Endothelial cell of umbilical vein (primary cell): ENCODE measurements around the gene SNCG. TPM values are rescaled to one million over a fixed set of nuclear protein-coding genes. Genes with fewer than 3 reads are reported as not detected.
"Not testable (repeated sequence)": the region's sequence is repeated elsewhere in the genome, so short reads cannot be mapped to it uniquely, and the experiment has no call there.

Experiments
- BruUV-seq: library from RNA; stranded (reverse); fragments of 400-500 nt; replicated peaks from 2 replicates; lab custom pipeline; 2021; lab: Mats Ljungman, UMichigan
- CTCF ChIA-PET: fragments of 300-600, 350-600 bp; sonication (Branson Sonifier 250); formaldehyde crosslinking; loops from one replicate; lab custom pipeline; 2021; ENCODE audit warnings: antibody characterized with exemption, inconsistent platforms; lab: Charles Lee
- POLR2A ChIA-PET: fragments of 300-600, 350-600 bp; sonication (Branson Sonifier 250); formaldehyde crosslinking; loops from one replicate; lab custom pipeline; 2021; ENCODE audit warnings: antibody characterized with exemption, inconsistent platforms; lab: Charles Lee
- DNase-seq: peaks from one replicate; pipeline ENCODE4 v3.0.0-alpha.2; 2011; ENCODE audit warnings: low read depth, low spot score
- FAIRE-seq: peaks from 2 replicates; lab custom pipeline; 2011; peaks lifted over from hg19 to GRCh38; lab: Jason Lieb, UNC
- H2AFZ ChIP-seq: 2 replicates; pipeline ENCODE4 v1.6.0; 2012; ENCODE audit warnings: low read depth, low read length, control low read depth, inconsistent platforms
- H3K27ac ChIP-seq: 2 replicates; pipeline ENCODE4 v1.5.1; 2011; ENCODE audit warnings: low read depth, mild to moderate bottlenecking, control low read depth, low read length, moderate library complexity; ENCODE audit not compliant: insufficient read depth
- H3K27me3 ChIP-seq, 2 experiments: 2 replicates each; pipeline versions ENCODE4 v1.6.0 to v1.6.1; 2011; ENCODE audit warnings: low read length in 2 of 2, mixed read lengths in 1 of 2; ENCODE audit not compliant: control insufficient read depth in 2 of 2, insufficient read depth in 2 of 2
- H3K36me3 ChIP-seq, 2 experiments: 2 replicates in 1 of 2; 3 replicates in 1 of 2; pipeline ENCODE4 v1.5.1; 2011; ENCODE audit warnings: low read length in 2 of 2, mild to moderate bottlenecking in 1 of 2, moderate library complexity in 1 of 2; ENCODE audit not compliant: control insufficient read depth in 2 of 2, insufficient read depth in 2 of 2; ENCODE audit errors: extremely low read depth in 1 of 2
- H3K4me1 ChIP-seq: 3 replicates; pipeline ENCODE4 v1.5.1; 2011; ENCODE audit warnings: mild to moderate bottlenecking, low read length; ENCODE audit not compliant: control insufficient read depth, insufficient read depth; ENCODE audit errors: extremely low read depth
- H3K4me2 ChIP-seq: 2 replicates; pipeline ENCODE4 v1.6.1; 2011; ENCODE audit warnings: low read length, control low read depth, mixed read lengths; ENCODE audit not compliant: insufficient read depth
- H3K4me3 ChIP-seq, 3 experiments: fragments of 200-600 bp in 1 of 3; sonication (generic), shearing (Covaris generic) in 1 of 3; replicated peaks in 1 of 3; 2 replicates each; pipeline ENCODE4 v1.5.1; 2011 to 2016; ENCODE audit warnings: control low read depth in 3 of 3, low read length in 3 of 3, mild to moderate bottlenecking in 2 of 3, inconsistent platforms in 1 of 3, low read depth in 1 of 3, moderate library complexity in 1 of 3; ENCODE audit not compliant: insufficient read depth in 1 of 3
- H3K79me2 ChIP-seq: 2 replicates; pipeline ENCODE4 v1.6.0; 2012; ENCODE audit warnings: low read length, inconsistent platforms; ENCODE audit not compliant: control insufficient read depth, insufficient read depth
- H3K9ac ChIP-seq: replicated peaks from 2 replicates; pipeline ENCODE3; 2011; ENCODE audit warnings: low read length, control low read depth; ENCODE audit not compliant: insufficient read depth; ENCODE audit errors: extremely low read depth
- H3K9me1 ChIP-seq: replicated peaks from 3 replicates; pipeline ENCODE4 v1.6.0; 2011; ENCODE audit warnings: mild to moderate bottlenecking, low read length; ENCODE audit not compliant: control insufficient read depth, insufficient read depth; ENCODE audit errors: extremely low read depth
- H3K9me3 ChIP-seq: replicated peaks from 2 replicates; pipeline ENCODE4 v1.5.1; 2012; ENCODE audit warnings: low read length, inconsistent platforms; ENCODE audit not compliant: control insufficient read depth, insufficient read depth
- H4K20me1 ChIP-seq: replicated peaks from 2 replicates; pipeline ENCODE3; 2011; ENCODE audit warnings: mild to moderate bottlenecking, low read length; ENCODE audit not compliant: control insufficient read depth, insufficient read depth; ENCODE audit errors: extremely low read depth
- EZH2 ChIP-seq: IDR thresholded peaks from 2 replicates; pipeline ENCODE4 v1.6.1; 2012; ENCODE audit warnings: borderline replicate concordance, low read depth, mild to moderate bottlenecking, moderate library complexity, low read length, inconsistent platforms; ENCODE audit not compliant: severe bottlenecking
- FOS ChIP-seq: IDR thresholded peaks from 2 replicates; pipeline ENCODE4 v1.6.1; 2011; ENCODE audit warnings: mild to moderate bottlenecking, low read length, moderate library complexity, borderline replicate concordance; ENCODE audit not compliant: insufficient read depth
- GATA2 ChIP-seq: IDR thresholded peaks from 2 replicates; pipeline ENCODE4 v1.7.0; 2011; ENCODE audit warnings: low read depth, mild to moderate bottlenecking, moderate library complexity, mixed read lengths, low read length; ENCODE audit not compliant: insufficient read length, insufficient read depth
- JUN ChIP-seq: IDR thresholded peaks from 2 replicates; pipeline ENCODE4 v1.6.1; 2011; ENCODE audit warnings: borderline replicate concordance, low read depth; ENCODE audit not compliant: insufficient read length, insufficient read depth
- MAX ChIP-seq: IDR thresholded peaks from 2 replicates; pipeline ENCODE4 v1.6.1; 2011; ENCODE audit not compliant: insufficient read depth, insufficient read length
- MYC ChIP-seq: IDR thresholded peaks from one replicate; pipeline ENCODE4 v1.6.1; 2011; ENCODE audit warnings: mild to moderate bottlenecking, low read depth, low read length
- POLR2A ChIP-seq: IDR thresholded peaks from 2 replicates; pipeline ENCODE4 v1.6.1; 2012; ENCODE audit warnings: low read depth, mild to moderate bottlenecking, control low read depth, low read length
- POLR2AphosphoS5 ChIP-seq: IDR thresholded peaks from 2 replicates; pipeline ENCODE4 v1.6.1; 2012; ENCODE audit warnings: low read depth, mild to moderate bottlenecking, control low read depth, low read length, moderate library complexity; ENCODE audit not compliant: insufficient read depth
- dilution Hi-C: fragments of 300-500 bp; cut with MboI; formaldehyde crosslinking; loops from one replicate; pipeline ENCODE4 v1.15.0; 2019; ENCODE audit warnings: low sequenced_read_pairs; ENCODE audit not compliant: extremely low pct_ligation_motif_present
- intact Hi-C: fragments of 100-400 bp; cut with micrococcal nuclease; formaldehyde crosslinking; loops from one replicate; pipeline ENCODE4 v1.10.0; 2022
- polyA plus RNA-seq, 4 experiments: library from polyadenylated mRNA; depleted of rRNA in 3 of 4; stranded (reverse) in 3 of 4; unstranded in 1 of 4; fragments of >200 nt; gene quantifications; 2 replicates each; pipeline versions ENCODE4 v1.2.1 to v1.2.3, GENCODE V29; 2011 to 2012; ENCODE audit warnings: missing spikeins in 1 of 4
- total RNA-seq: library from RNA; stranded (reverse); gene quantifications from 2 replicates; pipeline ENCODE4 v1.2.3, GENCODE V29; 2021
- TF ChIP-seq, protein P1 (sequence below), 2 donors: IDR thresholded peaks; 1 replicate in 1 of 2; 2 replicates in 1 of 2; pipeline ENCODE4 v1.5.1; 2011; ENCODE audit warnings: low read length in 2 of 2, mild to moderate bottlenecking in 2 of 2, moderate library complexity in 2 of 2, control low read depth in 1 of 2, inconsistent platforms in 1 of 2, low read depth in 1 of 2; ENCODE audit not compliant: insufficient read depth in 1 of 2; ENCODE audit errors: extremely low read depth in 1 of 2

The SNCG gene
- total and polyA plus RNA-seq, 2 donors (not counting 3 experiments of a cell fraction or from before 2014, with no cell fraction given) = 31.4 to 60.8 TPM

- intact Hi-C loops (no loop called here), dilution Hi-C loops (no loop called here)
- Histone ChIP-seq H3K79me2 (no peaks in the 10 kb centered on the region), H3K36me3 (no peaks in the 10 kb centered on the region), H2AFZ (no peak overlapping the region), H3K27me3 (peaks cover 2 to 3% of the 10 kb centered on the region in 2 experiments), H3K9ac (no peak overlapping the region), H3K9me1 (no peaks in the 10 kb centered on the region), H3K9me3 (no peaks in the 10 kb centered on the region), H3K4me2 (no peak overlapping the region), H3K4me1 (peaks cover 3% of the 10 kb centered on the region), H4K20me1 (no peaks in the 10 kb centered on the region), H3K4me3 (no peak overlapping the region), H3K27ac (no peak overlapping the region)
- TF ChIP-seq GATA2 (no peak), MAX (no peak), JUN (no peak), EZH2 (no peak), MYC (no peak), FOS (no peak), POLR2AphosphoS5 (no peak), POLR2A (no peak)
- TF ChIP-seq, protein P1, sequence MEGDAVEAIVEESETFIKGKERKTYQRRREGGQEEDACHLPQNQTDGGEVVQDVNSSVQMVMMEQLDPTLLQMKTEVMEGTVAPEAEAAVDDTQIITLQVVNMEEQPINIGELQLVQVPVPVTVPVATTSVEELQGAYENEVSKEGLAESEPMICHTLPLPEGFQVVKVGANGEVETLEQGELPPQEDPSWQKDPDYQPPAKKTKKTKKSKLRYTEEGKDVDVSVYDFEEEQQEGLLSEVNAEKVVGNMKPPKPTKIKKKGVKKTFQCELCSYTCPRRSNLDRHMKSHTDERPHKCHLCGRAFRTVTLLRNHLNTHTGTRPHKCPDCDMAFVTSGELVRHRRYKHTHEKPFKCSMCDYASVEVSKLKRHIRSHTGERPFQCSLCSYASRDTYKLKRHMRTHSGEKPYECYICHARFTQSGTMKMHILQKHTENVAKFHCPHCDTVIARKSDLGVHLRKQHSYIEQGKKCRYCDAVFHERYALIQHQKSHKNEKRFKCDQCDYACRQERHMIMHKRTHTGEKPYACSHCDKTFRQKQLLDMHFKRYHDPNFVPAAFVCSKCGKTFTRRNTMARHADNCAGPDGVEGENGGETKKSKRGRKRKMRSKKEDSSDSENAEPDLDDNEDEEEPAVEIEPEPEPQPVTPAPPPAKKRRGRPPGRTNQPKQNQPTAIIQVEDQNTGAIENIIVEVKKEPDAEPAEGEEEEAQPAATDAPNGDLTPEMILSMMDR (IDR thresholded peaks at IDR 0.05; ENCODE audit: extremely low read depth in 1 of 2, insufficient read depth in 1 of 2, low read depth in 1 of 2, low read length in 2 of 2) = no peak
- no TSS peak for BruUV-seq
- DNase-seq (no peak), FAIRE-seq (no peak)
- CTCF ChIA-PET = no interaction called here
- POLR2A ChIA-PET = no interaction called here
Measured at GRCh38 chr10:86976362-86977056, 18.1 kb downstream of the SNCG start.

- not testable (repeated sequence) for FAIRE-seq, BruUV-seq
Measured at GRCh38 chr10:86978457-86978856, 20.1 kb downstream of the SNCG start.

More at GRCh38 chr10:86978457-86978856, 20.1 kb downstream of the SNCG start:
- dilution Hi-C loops, H4K20me1 ChIP-seq, H3K4me2 ChIP-seq, H3K9ac ChIP-seq, intact Hi-C loops, DNase-seq, H2AFZ ChIP-seq, H3K4me3 ChIP-seq, H3K79me2 ChIP-seq, H3K36me3 ChIP-seq, H3K27ac ChIP-seq, H3K4me1 ChIP-seq, H3K27me3 ChIP-seq, POLR2A ChIA-PET, H3K9me1 ChIP-seq, H3K9me3 ChIP-seq: not testable (repeated sequence)
- CTCF ChIA-PET = interaction anchor here (1.7 kb wide), 1 partner anchor 9 kb away, joined by 4 read pairs; no protein-coding TSS in a partner anchor
